HL-60 (cell line): ENCODE measurements around the gene SYNPO.

ENCODE experiments used
- GABPA ChIP-seq: IDR thresholded peaks from 2 replicates; pipeline ENCODE4 v1.6.1; 2012; ENCODE audit warnings: low read depth
- POLR2AphosphoS5 ChIP-seq: IDR thresholded peaks from 2 replicates; pipeline ENCODE4 v1.6.1; 2012; ENCODE audit warnings: low read depth
- REST ChIP-seq: IDR thresholded peaks from 2 replicates; pipeline ENCODE4 v1.6.1; 2012; ENCODE audit warnings: low read depth; ENCODE audit not compliant: insufficient replicate concordance
- SPI1 ChIP-seq: IDR thresholded peaks from 2 replicates; pipeline ENCODE4 v1.6.1; 2012; ENCODE audit warnings: low read depth, mild to moderate bottlenecking, borderline replicate concordance
- TF ChIP-seq, protein P1 (sequence below): IDR thresholded peaks from one replicate; pipeline ENCODE4 v1.5.1; 2011; ENCODE audit warnings: low read length, control low read depth, inconsistent platforms; ENCODE audit not compliant: insufficient read depth

- TF ChIP-seq, protein P1, sequence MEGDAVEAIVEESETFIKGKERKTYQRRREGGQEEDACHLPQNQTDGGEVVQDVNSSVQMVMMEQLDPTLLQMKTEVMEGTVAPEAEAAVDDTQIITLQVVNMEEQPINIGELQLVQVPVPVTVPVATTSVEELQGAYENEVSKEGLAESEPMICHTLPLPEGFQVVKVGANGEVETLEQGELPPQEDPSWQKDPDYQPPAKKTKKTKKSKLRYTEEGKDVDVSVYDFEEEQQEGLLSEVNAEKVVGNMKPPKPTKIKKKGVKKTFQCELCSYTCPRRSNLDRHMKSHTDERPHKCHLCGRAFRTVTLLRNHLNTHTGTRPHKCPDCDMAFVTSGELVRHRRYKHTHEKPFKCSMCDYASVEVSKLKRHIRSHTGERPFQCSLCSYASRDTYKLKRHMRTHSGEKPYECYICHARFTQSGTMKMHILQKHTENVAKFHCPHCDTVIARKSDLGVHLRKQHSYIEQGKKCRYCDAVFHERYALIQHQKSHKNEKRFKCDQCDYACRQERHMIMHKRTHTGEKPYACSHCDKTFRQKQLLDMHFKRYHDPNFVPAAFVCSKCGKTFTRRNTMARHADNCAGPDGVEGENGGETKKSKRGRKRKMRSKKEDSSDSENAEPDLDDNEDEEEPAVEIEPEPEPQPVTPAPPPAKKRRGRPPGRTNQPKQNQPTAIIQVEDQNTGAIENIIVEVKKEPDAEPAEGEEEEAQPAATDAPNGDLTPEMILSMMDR, result no peak
- TF ChIP-seq POLR2AphosphoS5, result no peak
- TF ChIP-seq GABPA, result no peak
- TF ChIP-seq REST, result no peak
- TF ChIP-seq SPI1, result no peak
Measured at GRCh38 chr5:150614661-150615060, 25.8 kb upstream of the SYNPO start.
